HK-2 (cell line): ENCODE results near the gene RNF130.
"Not testable (repeated sequence)": the region's sequence is repeated elsewhere in the genome, so short reads cannot be mapped to it uniquely, and the experiment has no call there.

ENCODE experiments used
- DNase-seq: peaks from one replicate; pipeline ENCODE4 v3.0.0-alpha.2; 2018; ENCODE audit not compliant: unreplicated experiment

The RNF130 gene

DNA sequence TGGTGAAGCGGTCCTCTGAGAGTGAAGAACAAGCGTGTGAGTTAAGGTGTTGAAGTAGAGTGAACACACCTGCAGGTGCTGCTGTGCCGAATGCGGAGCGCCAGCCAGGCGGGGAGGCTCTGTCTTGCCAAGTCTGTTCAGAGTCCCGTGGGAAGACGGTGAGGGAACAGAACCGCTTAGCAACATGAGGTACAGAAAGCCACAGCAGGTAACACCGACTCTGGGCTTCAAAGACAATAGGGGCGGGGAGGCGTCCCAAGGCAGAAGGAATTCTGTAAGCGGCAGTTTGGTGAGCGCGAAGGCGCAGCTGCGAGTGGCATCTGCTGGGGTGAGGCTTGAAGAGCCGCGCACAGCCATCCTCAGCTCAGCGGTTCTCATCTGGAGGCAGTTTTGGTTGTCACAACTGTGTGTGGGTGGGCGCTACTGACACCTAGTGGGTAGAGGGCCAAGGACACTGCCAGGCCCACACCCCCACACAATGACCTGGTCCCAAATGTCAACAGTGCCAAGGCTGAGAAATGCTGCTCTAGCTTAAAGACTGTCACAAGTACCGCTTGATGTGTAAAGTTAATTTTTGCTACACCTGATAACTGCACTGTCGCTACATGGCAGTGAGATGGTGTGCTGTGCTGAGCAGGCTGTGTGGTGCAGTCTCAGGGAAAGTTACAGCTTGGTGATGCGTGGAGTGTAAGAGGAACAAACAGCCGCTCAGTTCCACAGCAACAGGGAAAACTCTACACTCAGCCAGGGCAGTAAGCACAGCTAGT is 96.4 kb downstream of the RNF130 start:
- DNase-seq = peak; percentile 10

DNA sequence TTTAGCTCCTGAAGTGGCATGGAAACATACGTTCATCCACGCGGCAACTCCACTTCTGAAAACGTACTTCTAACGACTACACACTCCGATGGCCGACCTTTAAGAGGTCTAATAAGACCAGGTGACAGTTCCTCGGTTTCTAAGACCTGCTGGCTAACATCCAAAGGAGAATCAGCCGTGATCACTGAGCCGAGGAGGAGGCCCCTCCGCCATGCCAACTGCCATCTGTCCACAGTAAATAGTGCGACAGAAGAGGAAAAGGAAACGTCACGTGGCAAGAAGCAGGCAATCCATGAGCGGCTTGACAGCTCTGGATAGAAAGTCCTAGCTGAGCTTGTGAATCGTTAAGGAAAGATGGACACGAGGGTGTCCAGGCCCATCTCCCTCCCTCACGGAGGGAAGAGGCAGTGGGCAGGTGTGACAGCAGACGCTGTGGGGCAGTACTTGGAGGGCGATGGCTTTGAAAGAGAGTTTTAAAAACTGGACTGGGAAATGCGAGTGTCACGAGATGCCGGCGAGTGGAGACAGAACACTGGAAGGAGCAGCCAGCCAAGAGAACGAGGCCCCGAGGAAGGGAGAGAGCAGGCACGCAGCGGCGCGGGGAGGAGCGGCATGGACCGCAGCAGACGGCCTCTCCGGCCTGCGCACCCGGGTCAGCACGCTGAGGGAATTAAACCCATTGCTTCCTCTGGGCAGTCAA is 97.2 kb downstream of the RNF130 start:
- no peak for DNase-seq

- no peak for DNase-seq
Measured at GRCh38 chr5:179973391-179973790, 98.2 kb downstream of the RNF130 start.

DNA sequence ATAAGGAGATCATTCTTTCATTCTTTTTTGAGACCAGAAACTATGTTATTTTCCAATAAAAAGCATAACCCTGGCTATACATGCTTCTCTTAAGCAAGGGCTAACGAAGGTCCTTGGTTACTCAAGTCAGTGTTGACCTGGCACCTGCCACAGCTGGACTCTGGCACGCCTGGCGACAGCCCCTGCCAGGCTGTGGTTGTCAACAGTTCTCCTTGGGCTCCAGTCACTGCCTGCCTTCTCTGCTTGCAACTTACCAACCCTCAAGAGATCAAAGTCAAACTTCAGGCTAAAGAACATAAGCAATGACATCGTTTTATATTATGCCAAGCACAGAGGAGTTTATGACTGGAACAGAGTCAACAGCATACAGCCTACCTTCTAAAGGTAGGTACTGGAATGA is 102.4 kb downstream of the RNF130 start:
- no peak for DNase-seq

DNA sequence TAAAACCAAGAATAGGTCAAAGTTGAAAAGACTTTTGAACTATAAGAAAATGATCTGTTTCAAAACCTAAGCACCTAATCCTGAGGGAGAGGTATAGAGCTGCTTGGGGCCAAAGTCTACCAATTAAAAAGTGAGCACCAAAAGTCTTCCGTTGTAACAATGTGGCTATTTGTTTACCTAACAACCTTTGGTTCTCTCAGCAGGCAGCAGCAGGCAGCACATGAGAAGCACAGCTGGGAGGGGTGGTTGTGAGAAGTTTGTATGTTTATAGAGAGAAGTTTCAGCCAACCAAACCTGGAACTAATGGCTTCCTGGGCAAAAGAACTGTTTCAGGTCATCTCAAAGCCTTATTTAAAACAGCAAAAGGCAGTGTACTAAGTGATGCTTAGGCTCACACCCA is 104.1 kb downstream of the RNF130 start:
- no peak for DNase-seq

DNA sequence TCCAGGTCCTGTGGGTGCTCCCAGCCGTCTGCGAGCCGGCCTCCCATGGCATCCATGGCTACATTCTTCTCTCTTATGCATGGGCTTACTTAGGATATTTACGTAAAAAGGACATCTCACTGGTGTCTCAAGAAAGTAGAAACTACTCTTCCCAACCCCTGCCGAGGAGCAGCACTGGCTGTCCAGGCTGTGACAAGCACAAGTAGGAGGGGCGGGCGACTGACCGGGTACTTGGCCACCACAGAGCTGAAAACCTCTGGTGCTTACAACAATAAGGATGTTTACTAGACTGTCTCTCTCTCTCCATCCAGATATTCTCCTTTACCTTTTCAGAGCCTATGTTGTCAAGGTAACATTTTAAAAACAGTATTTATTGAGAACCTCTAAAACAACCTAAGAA is 107.5 kb downstream of the RNF130 start:
- DNase-seq = no peak

GRCh38 chr5:179963375-179963774 is 108.2 kb downstream of the RNF130 start:
- DNase-seq = no peak

GRCh38 chr5:179960204-179960831 is 111.2 kb downstream of the RNF130 start:
- no peak for DNase-seq

DNA sequence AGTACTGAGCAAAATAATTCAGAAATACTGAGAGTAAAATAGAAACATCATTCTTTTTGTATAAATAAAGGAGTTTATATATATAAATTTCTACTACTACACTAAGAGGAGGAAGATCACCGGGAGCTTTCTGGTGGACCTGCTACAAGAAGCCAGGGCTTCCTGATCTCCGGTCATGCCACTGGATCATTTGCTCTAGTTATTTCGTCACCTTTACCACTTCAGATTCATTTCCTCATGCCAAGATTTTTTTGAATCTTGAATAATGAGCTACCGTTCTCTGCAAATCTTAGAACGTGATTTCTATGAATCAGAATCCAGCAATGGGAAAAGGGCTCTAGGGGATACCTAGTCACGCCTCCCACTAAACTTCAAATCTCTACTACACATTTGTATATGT is 111.9 kb downstream of the RNF130 start:
- DNase-seq = no peak

DNA sequence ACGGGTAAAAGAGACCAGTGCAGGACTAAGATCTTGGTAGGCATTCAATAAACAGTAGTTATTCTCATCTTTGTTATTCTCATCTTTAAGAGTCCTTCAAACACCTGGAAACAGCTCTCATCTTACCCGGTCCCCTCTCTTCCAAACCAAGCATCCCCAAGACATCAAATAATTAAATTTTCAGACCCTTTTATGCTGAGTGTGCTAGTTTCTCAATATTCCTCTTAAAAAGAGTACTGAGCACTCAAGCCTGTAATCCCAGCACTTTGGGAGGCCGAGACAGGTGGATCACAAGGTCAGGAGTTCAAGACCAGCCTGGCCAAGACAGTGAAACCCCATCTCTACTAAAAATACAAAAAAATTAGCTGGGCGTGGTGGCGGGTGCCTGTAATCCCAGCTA is 112.4 kb downstream of the RNF130 start:
- not testable (repeated sequence) for DNase-seq

- no peak for DNase-seq
Measured at GRCh38 chr5:179955630-179956029, 115.9 kb downstream of the RNF130 start.

DNA sequence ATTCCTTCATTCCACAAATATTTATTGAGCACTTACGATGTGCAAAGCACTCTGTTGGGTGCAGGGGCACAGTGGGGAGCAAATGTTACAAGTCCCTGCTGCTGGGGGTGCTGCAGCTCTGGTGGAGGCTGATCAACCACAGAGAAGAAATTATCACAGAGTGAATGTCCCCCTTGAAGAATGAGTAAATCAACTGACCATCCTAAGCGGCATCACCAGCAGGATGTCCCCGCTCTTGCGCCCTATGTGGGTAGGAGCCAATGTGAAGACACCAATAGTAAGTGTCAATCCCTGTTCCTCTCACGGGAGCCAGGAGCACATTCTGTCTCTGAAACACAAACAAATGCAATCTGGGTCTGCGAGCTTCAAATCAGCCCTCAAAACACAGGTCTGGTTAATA is 116.5 kb downstream of the RNF130 start:
- no peak for DNase-seq

- no peak for DNase-seq
Measured at GRCh38 chr5:179954434-179954833, 117.1 kb downstream of the RNF130 start.

DNA sequence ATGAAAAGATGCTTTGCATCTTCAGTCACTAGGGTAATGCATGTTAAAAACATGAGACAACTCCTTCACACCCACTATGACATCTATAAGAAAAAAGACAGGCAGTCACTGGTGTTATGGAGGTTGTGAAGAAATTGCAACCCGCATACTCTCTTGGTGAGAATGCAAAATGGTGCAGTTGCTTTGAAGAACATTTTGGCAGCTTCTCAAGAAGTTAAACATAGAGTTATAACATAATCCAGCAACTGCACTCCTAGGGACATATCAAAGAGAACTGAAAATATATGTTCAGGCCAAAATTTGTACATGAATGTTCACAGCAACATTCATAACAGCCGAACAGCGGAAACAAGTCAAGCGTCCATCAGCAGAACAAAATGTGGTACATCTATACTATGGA is 117.6 kb downstream of the RNF130 start:
- DNase-seq = no peak

- DNase-seq = no peak
Measured at GRCh38 chr5:179936976-179937681, 134.4 kb downstream of the RNF130 start.

DNA sequence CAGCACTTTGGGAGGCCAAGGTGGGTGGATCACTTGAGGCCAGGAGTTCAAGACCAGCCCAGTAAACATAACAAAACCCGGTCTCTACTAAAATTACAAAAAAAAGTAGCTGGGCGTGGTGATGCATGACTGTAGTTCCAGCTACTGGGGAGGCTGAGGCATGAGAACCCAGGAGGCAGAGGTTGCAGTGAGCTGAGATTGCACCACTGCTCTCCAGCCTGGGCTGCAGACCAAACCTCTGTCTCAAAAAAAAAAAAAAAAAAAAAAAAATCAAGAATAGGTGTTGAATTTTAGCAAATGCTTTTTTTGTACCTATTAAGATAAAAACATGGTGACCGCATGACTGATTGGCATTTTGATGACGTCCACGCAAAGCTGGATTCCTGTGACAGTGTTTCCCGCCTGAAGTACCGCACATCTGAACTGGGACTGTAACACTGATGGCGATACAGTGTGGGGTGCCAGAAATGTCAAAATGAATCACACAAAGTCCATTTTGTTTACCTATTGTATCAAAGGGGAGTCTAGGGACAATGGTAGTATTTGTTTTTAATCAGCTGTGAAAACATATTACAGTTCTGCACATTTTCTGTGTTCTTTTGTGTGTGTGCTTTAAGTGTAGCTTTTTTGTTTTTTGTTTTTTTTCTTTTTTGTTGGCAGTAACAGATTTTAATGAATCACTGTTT is 140.6 kb downstream of the RNF130 start:
- no peak for DNase-seq

GRCh38 chr5:179927824-179928223 is 143.7 kb downstream of the RNF130 start:
- no peak for DNase-seq

- no peak for DNase-seq
Measured at GRCh38 chr5:179926657-179927056, 144.9 kb downstream of the RNF130 start.

- no peak for DNase-seq
Measured at GRCh38 chr5:179923436-179923835, 148.1 kb downstream of the RNF130 start.

DNA sequence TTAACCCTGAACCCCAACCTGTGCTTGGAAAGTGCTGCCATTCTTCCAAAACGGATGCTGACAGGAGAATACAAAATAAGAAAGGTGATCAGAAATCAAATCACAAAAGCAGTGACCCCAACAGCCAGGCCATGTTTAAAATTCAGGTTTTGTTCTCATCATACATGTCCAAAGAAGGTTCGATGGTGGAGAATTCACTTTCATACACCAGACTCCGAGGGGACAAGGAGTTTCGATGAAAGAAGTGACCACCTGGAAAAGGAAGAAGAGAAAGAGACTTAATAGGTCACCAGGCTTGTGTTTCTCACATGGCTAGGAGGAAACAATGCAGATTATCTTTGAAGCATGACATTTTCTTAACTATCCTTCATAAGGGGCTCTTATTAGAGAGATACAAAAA is 151.4 kb downstream of the RNF130 start:
- no peak for DNase-seq

DNA sequence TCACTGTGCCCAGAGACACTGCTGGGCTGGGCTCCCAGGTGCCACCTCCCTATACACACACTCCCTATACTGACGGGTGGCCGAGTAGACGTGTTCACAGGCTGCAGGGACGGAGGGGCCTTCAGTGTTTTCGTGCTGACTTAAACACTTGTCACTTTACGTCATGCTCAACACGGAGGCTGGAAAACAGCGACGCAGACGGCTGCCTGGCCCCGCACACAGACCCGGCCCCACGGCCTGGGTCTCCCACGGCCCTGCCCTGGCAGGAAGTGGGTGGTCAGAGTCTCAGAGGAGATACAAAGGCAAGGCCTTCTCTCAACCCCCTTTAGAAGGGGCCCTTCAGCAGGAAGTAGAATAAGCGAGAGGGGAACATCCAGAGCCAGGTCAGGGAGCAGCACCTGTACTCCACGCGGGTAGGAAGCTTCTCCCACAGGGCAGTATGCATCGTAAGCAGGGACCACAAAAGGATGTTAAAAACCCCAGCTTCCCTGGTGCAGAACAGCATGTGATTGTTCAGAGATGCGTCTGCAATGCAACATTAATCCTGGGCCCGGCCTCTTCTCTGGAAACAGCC is 152.0 kb downstream of the RNF130 start:
- no peak for DNase-seq
